T-helper 2 cell treated with Interferon-gamma antibody and Interleukin-4, amounts not matched to agents 100 ng/mL and 5 ng/mL, for 36 hours (primary cell): ENCODE results near the gene ICAM1. TPM values are rescaled to one million over a fixed set of nuclear protein-coding genes. Genes with fewer than 3 reads are reported as not detected.
"Not testable (repeated sequence)": the region's sequence is repeated elsewhere in the genome, so short reads cannot be mapped to it uniquely, and the experiment has no call there.

ENCODE experiments used
- intact Hi-C: fragments of 100-400 bp; cut with micrococcal nuclease; formaldehyde crosslinking; loops from one replicate; pipeline ENCODE4 v1.15.1; 2023
- total RNA-seq: library from RNA; stranded (reverse); gene quantifications from 2 replicates; pipeline ENCODE4 v1.2.3, GENCODE V29; 2022

The ICAM1 gene
- total RNA-seq, 1 donor from 2014 or later: 21.7 TPM

DNA sequence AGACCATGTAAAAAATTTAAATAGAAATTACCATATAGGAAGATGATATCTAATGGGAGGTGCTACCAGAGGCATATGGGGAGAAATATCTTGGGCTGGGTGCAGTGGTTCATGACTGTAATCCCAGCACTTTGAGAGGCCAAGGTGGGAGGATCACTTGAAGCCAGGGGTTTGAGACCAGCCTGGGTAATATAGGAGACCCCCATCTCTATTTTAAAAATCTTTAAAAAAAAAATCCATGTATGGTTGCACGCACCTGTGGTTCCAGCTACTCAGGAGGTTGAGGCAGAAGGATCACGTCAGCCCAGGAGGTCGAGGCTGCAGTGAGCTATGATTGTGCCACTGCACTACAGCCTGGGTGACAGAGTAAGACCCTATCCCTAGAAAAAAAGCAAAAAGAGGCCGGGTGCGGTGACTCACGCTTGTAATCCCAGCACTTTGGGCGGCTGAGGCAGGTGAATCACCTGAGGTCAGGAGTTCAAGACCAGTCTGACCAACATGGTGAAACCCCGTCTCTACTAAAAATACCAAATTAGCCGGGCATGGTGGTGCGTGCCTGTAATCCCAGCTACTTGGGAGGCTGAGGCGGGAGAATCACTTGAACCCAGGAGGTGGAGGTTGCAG, 29.0 kb upstream of the ICAM1 start:
- intact Hi-C loops: not testable (repeated sequence)

DNA sequence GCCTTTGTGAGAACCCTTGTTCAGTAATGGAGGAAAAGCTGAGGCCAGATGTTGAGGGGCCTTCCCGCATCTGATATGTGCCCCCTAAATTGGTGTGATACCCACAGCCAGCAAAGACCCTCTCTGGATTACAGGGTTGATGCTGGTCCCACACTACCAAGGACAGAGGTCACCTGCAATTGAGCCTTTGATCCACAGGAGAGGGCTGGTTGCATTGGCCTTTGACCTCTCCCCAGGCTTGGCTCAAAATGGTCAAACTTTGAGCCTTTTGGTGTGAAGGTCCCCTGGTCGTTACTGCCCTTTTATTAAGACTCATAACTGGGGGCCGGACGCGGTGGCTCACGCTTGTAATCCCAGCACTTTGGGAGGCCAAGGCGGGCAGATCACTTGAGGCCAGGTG, 27.3 kb upstream of the ICAM1 start:
- intact Hi-C loops: no loop called here

DNA sequence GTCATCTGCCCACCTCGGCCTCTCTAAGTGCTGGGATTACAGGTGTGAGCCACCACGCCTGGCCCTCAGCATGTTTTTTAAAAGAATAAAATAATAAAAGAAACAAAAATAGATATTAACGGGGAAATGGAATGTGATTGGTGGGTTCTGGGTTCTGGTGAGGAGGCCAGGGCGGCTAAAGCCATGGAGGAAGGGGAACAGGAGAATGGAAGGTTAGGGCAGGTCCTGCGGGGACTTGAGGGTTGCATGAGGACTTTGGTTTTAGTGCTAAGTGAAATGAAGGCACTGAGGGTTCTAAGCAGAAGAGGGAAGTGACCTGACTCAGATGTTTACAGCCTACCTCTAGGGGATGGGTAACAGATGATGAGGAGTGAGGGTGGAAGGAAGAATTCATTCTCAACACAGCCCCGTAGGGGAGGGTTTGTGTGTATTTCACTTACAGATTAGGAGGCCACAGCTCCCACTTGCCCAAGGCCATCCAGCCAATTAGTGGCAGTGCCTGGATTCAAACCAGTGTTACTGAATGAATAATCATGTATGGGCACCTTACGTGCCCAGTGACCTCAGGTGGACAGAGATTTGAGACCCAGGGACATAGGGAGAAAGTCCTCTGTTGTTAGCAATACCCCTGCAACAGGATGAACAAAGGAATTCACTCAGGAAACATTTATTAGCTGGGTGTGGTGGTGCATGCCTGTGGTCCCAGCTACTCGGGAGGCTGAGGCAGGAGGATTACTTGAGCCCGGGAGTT, 25.6 kb upstream of the ICAM1 start:
- intact Hi-C loops: no loop called here

DNA sequence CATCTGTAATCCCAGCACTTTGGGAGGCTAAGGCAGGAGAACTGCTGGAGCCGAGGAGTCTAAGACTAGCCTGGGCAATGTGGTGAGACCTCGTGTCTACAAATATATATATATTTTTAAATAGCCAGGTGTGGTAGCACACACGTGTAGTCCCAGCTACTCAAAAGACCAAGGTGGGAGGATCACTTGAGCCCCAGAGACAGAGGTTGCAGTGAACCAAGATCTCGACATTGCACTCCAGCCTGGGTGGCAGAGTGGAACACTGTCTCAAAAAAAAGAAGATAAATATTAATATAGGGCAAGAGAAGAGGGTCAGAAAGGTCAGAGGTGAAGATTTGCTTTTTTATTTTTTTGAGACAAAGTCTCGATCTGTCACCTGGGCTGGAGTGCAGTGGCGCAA, 24.4 kb upstream of the ICAM1 start:
- intact Hi-C loops: no loop called here

DNA sequence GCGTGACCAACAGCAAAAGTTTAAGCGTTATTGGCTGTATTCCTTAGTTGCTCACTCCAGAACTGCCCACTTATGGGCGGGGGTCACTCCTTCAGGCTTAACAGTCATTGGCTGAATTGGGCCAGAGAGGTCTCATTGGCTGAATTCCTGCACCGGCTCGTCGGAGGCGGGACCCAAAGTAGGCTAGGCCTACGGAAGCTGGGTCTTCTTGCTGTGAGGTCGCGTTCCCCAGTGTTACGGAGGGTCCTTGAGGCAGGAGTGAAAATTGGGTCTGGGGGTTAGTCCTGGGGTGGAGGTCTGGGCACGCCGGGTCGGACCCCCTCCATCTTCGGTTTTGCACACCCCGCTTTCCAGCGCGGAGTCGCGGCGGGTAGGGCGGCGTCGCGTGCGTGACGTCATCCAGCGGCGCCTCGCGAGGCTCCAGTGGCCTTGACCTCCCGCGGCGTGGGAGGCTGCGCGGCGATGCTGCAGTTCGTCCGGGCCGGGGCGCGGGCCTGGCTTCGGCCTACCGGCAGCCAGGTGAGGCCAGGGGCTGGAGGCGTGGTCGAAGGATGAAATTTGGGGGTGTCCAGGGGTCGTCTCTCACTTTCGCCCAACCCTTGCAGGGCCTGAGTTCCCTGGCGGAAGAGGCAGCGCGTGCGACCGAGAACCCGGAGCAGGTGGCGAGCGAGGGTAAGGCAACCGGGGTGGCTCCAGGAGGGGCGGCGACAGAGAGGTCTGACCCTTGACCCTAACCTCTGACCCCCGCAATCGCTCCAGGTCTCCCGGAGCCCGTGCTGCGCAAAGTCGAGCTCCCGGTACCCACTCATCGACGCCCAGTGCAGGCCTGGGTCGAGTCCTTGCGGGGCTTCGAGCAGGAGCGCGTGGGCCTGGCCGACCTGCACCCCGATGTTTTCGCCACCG, 18.9 kb upstream of the ICAM1 start, which contains the start of gene MRPL4:
Gene MRPL4, plus strand, starts transcription at position 423 of the 903 bp plus-strand sequence. Its CDS starts 40 bp downstream, at position 463.
- intact Hi-C loops: loop anchor here (2.0 to 5.0 kb wide), 3 partner anchors 15 to 145 kb away; partner anchors contain the start of genes DNMT1 and PPAN

DNA sequence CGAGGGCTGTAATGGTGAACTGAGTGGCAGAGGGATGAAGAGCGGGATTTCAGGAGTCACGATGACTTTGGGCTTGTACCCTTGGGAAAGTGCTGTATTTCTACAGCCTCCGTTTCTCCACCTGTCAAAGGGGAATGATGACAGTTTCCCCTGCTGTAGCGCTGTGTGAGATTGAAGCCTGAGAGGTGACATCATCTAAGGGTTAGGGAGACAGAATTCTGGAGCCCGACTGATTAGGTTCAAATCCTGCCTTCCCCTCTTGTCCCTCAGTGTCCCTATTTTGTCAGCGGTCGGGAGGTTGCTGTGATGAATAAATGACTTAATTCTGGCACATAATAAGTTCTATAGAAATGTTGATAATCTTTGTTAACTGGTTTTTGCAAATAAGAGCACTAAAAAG, 18.2 kb upstream of the ICAM1 start:
- intact Hi-C loops: loop anchor here (5.0 kb wide), 1 partner anchor 145 kb away; the partner anchor contains the start of gene PPAN

DNA sequence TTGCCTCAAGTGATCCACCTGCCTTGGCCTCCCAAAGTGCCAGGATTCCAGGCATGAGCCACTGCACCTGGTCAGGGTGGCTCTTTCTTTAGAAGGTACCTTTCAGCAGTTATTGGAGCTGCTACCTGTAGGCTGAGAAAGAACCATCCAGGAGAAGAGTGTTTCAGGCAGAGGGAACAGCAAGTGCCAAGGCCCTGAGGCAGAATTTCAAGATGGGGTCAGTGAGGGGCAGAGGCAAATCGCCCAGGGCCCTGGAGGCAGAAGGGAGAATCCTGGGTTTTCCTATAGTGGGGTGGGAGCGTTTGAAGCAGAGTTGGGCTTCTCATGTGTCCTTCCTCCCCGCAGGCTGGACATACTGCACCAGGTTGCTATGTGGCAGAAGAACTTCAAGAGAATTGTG, 16.7 kb upstream of the ICAM1 start:
- intact Hi-C loops: loop anchor here (5.0 kb wide), 1 partner anchor 147 kb away; the partner anchor contains the start of gene PPAN

DNA sequence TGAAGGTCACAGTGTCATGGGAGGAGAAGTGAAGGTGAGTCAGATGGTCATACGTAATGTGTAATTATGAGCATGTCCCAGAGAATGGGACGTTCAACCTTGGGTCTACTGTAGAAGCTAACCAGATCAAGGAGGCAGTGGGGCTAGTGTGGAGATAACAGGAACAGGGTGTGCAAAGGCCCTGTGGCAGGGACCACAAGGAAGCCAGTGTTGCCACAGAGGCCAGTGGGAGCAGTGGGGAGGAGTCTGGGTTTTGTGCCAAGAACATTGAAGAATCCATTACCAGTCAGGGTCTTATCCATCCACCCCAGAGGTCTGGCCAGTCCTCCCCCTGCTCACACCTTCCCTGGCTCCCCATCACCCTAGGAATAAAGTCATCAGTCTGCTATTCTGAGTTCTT, 15.6 kb upstream of the ICAM1 start:
- intact Hi-C loops: no loop called here

DNA sequence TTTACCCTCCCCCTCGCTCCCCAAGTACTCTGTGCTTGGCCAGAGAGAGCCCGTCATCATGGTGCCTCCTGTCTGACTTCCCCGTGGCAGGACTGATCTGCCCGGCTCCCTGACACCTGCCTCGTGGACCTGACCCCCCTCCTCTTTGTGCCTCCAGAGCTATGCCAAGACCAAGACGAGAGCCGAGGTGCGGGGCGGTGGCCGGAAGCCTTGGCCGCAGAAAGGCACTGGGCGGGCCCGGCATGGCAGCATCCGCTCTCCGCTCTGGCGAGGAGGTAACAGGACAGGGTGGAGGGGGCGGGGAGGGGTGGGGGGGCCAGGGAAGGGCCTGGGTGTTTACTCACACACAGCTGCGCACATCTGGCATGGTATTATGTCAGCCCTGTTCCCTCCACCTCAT, 14.4 kb upstream of the ICAM1 start:
- intact Hi-C loops: no loop called here

DNA sequence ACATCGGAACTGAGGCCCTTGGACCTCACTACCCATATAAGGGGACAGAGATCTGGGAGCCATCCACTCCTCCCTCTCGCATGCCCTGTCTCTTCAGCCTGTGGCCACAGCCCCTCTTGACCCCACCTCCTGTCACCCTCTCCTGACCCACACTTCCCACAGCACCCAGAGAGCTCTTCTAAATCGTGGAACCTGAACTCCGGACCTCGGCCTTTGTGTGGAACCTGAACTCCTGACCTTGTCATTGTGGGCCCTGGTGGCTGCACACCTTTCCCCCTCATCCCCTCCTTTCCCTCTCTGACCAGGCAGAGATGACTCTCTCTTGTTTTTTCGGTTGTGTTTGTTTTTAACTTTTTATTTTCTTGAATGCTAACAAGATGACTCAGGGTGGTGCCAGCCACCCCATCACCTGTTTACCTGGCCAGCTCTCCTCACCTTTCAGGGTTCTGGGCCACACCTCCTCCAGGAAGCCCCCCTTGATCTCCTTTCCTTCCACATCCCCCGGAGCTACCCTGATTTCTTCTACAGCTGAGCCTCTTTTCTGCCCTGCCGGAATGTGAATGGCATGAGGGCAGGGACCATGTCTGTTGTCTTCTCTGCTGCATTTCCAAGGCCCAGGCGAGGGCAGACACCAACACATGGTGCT, 13.8 kb upstream of the ICAM1 start:
- intact Hi-C loops: no loop called here

DNA sequence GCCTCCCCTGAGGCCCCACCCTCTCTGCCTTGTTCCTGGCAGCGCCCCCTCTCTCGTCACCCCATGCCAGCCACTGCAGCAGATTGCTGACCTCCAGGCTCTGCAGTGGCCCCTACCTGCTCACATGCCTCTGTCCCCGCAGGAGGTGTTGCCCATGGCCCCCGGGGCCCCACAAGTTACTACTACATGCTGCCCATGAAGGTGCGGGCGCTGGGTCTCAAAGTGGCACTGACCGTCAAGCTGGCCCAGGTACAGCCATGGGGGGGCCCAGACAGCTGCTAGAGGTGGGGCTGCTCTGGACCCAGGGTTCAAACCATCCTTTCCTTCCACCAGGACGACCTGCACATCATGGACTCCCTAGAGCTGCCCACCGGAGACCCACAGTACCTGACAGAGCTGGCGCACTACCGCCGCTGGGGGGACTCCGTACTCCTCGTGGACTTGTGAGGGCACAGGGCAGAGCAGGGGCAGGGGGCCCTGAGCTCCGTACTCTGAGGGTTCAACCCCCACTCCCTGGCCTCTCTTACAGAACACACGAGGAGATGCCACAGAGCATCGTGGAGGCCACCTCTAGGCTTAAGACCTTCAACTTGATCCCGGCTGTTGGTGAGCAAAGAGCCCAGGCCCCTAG, 12.7 kb upstream of the ICAM1 start:
- intact Hi-C loops: no loop called here

DNA sequence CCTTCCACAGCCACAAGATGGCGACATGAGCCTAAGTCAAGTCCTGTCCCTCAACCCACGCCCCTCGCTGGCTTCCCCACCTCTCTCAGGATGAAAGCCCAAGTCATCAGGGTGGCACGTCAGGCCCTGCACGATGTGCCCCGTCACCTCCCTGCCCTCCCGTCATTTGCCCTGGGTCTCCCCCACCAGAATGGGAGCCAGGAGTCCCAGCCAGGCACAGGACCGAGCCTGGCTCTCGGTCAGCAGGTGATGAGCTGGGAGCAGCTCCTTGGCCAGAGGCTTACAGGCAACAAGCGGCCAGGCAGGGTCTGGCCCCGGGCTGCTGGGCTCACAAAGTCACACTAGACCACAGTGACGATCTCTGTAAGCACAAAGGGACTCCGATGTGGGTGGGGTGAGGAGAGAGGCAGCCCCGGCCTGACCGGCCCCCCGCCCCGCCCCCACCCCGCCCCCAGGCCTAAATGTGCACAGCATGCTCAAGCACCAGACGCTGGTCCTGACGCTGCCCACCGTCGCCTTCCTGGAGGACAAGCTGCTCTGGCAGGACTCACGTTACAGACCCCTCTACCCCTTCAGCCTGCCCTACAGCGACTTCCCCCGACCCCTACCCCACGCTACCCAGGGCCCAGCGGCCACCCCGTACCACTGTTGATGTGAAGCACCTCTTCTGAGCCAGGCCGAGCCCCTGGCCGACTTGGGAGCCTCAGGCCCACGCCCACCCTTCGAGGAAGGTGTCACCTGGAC, 11.6 kb upstream of the ICAM1 start:
- intact Hi-C loops: no loop called here

DNA sequence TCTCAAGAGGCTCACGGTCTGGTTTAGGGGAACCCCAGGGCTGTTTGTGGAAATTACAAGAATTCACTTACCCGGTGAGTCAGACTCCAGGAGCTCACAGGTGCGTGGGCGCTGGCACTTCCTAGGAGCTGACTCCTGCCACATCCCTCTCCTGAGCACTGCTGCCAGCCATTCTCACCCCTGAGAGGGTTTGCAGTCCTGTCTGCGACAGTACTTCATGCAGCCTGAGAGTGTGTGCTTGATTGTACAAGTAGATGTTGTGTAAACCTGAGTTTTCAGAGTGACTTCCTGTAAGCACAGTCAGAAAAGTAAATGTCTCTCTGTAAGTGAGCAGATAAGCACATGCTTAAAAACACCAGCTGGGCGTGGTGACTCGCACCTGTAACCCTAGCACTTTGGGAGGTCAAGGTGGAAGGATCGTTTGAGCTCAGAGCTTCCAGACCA, 10.8 kb upstream of the ICAM1 start:
- intact Hi-C loops: no loop called here

DNA sequence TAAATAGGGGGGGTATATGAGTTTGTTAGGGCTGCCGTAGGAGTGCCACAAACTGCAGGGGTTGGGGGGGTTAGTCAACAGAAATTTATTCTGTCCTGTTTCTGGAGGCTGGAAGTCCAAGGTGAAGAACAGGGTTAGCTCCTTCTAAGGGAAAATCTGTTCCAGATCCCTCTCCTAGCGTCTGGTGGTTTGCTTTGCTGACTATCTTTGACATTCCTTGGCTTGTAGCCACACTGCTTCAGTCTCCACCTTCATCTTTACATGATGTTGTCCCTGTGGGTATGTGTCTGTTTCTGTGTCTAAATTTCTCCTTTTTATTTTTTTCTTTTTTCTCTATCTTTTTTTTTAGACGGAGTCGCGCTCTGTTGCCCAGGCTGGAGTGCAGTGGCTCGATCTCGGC, 8.1 kb upstream of the ICAM1 start:
- intact Hi-C loops: no loop called here

DNA sequence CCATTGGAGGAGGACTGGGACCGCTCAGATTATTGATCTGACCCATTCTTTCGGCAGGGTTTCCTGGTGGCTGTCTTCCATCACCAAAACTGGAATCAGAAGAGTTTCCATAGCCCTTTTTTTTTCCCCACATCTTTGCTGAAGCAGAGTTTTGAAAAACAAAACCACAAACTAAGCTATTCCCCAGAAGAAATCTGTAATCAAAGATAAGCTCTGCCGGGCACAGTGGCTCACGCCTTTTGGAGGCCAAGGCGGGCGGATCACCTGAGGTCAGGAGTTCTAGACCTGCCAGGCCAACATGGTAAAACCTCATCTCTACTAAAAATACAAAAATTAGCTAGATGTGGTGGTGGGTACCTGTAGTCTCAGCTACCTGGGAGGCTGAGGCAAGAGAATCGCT, 4.2 kb upstream of the ICAM1 start:
- intact Hi-C loops: loop anchor here (5.0 kb wide), 1 partner anchor 71 kb away; the partner anchor contains the start of gene ICAM3

DNA sequence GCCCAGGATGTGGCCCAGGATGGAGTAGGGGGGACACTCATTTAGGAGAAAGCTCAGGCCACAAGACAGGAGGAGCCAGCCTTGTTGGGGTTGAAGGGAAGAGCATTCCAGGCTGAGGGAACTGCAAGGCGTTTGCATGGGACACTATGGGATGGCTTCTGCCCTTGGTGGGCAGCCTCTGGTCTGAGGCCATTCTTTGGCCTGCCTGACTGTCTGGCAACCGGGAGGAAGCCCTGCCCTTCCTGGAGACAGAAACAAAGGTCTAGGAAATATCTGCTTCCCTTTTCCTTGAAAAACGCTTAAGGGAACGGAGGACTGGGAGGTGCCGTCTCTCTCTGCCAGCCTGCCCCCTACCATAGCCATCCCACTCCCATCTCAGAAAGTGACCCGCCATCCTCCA, 2.8 kb upstream of the ICAM1 start:
- intact Hi-C loops: loop anchor here (5.0 kb wide), 1 partner anchor 69 kb away; the partner anchor contains the start of gene ICAM3

DNA sequence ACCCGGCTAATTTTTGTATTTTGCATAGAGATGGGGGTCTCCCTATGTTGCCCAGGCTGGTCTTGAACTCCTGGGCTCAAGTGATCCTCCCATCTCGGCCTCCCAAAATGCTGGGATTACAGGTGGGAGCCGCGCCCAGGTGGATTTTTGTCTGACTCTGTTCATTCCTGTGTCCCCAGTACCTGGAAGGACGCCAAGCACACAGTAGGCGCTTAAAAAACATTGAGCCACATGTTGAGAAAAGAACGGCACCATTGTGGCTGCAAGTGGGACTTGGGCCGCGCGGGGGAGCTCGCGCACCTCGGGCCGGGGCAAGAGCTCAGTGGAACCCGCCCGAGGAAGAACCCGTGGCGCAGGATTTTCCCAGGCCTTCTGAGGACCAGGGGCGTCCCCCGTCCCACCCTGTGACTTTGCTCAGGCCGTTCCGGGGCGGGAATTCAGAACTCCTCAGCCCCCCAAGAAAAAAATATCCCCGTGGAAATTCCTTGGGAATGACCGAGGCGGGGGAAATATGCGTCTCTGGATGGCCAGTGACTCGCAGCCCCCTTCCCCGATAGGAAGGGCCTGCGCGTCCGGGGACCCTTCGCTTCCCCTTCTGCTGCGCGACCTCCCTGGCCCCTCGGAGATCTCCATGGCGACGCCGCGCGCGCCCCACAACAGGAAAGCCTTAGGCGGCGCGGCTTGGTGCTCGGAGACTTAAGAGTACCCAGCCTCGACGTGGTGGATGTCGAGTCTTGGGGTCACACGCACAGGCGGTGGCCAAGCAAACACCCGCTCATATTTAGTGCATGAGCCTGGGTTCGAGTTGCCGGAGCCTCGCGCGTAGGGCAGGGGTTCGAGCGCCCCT, 1.4 kb upstream of the ICAM1 start:
- intact Hi-C loops: loop anchor here (1.0 to 5.0 kb wide), 3 partner anchors 68 to 120 kb away; partner anchors contain the start of genes ICAM3 and TYK2

DNA sequence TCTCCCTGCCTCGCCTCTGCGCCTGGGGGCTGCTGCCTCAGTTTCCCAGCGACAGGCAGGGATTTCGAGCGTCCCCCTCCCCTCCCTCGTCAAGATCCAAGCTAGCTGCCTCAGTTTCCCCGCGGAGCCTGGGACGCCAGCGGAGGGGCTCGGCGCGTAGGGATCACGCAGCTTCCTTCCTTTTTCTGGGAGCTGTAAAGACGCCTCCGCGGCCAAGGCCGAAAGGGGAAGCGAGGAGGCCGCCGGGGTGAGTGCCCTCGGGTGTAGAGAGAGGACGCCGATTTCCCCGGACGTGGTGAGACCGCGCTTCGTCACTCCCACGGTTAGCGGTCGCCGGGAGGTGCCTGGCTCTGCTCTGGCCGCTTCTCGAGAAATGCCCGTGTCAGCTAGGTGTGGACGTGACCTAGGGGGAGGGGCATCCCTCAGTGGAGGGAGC, 722 bp upstream of the ICAM1 start:
- intact Hi-C loops: loop anchor here (2.0 kb wide), 1 partner anchor 111 kb away; the partner anchor contains the start of gene TYK2
